Measurements from ENCODE around the gene BCL11B.

Gene BCL11B

GRCh38 chr14:99177046-99177655 is 94.8 kb downstream of the BCL11B start:
- DNase-seq, result no peak

GRCh38 chr14:99176156-99176945 is 95.6 kb downstream of the BCL11B start:
- no peak for DNase-seq

GRCh38 chr14:99175331-99176155 is 96.5 kb downstream of the BCL11B start:
- DNase-seq, result no peak

GRCh38 chr14:99174770-99175319 is 97.2 kb downstream of the BCL11B start:
- no peak for DNase-seq

DNA sequence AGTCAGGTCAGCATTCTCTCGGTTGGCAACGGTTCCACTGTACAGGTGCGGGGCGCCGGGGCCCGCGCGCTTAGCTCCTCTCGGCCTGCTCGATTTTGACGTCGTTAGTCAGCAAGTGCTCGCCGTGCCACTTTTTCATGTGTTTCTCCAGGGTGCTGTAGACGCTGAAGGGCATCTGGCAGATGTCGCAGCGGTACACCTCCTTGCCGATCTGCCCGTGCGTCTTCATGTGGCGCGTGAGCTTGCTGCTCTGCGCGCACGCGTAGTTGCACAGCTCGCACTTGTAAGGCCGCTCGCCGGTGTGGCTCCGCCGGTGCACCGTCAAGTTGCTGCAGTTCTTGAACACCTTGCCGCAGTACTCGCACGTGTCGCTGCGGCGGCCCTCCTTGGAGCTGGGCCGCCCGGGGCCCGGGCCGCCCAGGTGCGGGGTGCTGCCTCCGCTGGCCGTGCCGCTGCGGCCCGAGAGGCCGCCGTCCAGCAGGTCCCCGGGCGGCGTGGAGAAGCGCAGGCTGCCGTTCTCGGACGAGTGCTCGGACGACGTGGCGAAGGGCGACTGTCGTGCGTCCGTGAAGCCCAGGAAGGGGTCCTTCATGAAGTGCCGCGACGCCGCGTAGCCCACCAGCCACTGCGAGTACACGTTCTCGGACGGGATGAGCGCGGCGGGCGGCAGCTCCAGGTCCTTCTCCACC is 97.8 kb downstream of the BCL11B start:
- DNase-seq, result no peak

DNA sequence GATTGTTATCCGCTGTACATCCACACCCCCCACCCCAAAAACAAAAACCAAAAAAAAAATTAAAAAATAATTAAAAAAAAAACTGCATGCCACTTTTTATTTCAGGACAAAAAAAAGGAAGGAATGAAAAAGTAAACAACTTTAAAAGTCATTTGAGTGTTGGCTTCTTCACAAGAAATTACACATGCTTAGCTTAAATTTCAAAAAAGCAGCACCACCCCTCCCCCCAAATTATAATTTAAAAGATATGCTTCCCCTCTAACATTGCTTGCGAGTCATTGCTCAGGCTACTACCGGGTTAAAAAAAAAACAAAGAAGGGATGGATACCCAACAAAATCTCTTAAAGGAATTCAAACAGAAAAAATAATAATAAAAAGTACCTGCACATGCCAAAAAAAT is 98.5 kb downstream of the BCL11B start:
- DNase-seq, result no peak

DNA sequence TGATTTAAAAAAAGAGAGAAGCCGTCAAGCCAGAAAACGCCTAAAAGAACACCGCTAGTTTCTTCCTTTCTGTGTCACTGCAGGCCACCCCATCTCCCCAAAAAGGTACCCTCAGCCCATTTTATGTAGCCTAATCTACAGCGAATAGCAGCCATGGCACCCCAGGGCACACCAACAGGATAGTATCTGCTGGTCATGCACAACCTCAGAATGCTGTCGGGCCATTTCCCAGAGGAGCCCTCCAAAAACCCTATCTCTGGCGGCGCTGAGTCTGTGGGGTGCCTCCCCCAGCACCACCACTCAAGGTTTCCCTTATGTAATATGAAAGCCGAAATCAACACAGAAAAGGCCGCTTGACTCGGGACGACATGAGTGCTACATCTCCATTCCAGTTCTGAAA is 98.9 kb downstream of the BCL11B start:
- DNase-seq, result no peak

GRCh38 chr14:99171396-99171795 is 100.6 kb downstream of the BCL11B start:
- DNase-seq, result no peak

DNA sequence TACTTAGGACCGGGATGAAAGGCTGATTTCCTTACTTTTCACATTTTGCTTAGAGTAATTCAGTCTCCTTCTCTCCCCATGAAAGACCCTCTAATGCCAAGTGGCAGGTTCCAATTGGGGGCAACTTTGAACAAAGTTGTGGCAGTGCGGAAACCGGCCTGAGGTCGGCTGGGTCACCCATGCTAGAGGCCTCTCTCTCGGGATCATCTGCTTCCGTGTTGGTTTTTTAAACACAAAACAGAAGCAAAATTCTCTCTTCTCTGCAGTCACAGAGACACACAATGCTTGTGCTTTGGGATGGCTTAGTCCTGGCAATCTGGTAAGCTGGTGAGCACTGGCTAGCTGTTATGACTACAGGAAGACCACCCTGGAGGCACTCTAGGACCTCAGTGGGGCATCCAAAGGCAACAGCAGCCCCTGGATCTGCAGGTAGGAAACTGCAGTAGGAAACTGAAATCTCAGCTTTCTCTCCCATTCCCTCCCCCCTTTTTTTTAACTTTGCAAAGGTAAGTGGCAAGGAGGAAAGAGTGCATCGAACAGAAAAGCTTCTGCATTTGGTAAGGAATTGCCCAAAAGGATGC is 102.1 kb downstream of the BCL11B start:
- no peak for DNase-seq

GRCh38 chr14:99168330-99168729 is 103.7 kb downstream of the BCL11B start:
- no peak for DNase-seq

DNA sequence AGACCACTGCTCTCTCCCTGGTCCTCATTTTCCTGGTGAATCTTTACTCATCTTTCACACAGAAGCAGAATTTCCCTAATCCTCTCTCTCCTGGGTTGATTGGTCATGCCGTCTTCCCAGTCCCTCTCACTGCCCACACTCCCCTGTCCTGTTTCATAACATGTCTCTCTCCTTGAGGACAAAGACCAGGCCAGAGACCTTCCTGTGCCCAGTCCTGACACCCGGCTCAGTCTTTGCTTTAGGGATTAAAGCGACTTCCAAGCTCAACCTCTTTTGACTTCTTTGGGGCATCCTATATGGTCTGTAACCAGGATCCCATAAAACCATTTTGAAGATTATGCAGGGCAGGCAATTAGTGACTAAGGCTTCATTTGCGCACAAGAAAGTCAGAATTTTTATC is 105.5 kb downstream of the BCL11B start:
- DNase-seq, result no peak

DNA sequence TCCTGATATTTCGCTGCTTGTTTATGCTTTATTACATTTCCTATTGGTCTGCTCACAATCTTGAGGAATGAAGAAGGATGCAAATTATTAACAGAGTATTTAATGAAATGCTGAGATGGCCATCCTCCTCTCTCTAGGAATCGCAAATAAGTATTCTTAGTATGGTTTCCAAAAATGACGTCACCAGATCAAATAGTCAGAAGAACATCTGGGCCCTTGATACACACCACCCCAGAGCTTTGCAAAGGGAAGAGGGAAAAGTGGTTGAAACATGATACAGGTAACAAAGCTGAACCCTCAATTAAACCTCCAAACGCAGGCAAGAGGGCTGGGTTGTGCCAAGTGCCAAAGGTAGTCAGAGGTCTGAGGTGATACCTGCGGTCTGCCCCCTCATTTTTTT is 107.3 kb downstream of the BCL11B start:
- no peak for DNase-seq

- no peak for DNase-seq
Observed at GRCh38 chr14:99163446-99163845, 108.6 kb downstream of the BCL11B start.

DNA sequence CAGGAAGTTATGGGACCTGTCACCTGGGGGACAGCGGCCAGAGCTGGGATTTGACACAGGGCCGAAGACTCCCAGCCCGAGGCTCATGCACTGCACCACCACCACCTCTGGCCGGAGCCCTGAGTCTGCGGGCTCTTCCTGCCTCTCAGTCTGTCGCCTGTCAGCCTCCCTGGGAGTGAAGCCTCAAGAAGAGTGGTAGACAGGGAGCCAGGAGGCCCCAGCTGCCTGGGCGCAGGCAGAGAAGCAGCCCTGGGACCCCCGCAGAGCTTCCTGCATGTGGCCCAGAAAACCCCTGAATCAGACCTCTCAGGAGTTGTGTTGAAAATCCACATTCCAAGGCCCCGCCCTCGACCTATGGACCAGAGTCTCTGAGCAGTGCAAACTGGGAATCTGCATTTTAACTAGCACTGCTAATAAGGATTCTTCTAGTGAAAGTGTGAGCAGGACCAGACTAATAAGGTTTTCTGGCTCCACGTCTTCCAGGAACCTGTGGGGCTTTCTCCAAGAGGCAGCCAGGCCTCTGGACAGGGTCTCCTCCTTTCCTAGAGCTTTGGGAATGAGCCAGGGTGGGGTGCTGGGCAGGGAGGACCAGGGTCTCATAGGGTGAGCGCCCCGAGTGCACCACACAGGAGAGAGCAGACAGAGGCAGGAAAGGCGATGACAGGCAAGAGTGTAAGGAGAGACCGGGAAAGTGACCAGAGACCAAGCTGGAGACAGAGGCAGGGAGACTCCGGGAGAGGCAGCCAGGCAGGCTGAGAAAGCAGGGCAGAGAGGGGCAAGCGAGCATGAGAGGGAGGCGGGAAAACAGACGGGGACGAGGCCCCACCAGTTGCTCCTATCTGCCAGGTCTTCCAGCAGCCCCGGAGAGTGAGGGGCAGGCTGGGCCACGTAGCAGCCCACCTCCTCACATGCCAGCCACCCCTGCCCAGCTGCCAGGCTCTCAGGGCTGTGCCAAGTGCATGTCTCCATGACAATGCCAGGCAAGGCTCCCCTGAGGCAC is 112.4 kb downstream of the BCL11B start:
- no peak for DNase-seq

DNA sequence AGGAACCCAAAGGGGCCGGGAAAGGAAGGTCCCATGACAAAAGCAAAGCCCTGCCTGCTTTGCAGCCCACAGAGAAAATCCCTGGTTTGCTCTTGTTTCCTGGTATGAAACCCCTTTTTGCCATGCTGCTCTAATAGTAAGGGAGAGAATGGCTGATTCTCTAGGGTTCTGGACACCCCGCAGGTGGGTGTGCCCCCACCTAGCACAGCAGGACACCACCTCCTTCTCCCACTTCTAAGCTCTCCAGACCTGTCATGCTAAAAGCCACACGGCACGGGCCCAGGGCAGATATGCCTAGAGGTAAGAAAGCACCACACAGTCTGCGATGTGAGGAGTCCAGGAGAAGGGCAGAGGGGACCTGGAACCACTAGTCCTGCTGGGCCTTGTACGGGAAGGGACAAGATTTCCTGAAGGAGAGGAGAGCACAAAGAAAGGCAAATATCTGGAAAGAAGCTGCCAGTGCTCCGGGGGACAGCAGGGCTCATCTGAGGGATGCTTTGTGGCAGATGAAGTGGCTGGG is 113.3 kb downstream of the BCL11B start:
- DNase-seq, result no peak

- peak in 1 of 2 experiments; percentile 26 for DNase-seq
Observed at GRCh38 chr14:99158150-99158549, 113.8 kb downstream of the BCL11B start.

GRCh38 chr14:99157676-99158075 is 114.3 kb downstream of the BCL11B start:
- no peak for DNase-seq

DNA sequence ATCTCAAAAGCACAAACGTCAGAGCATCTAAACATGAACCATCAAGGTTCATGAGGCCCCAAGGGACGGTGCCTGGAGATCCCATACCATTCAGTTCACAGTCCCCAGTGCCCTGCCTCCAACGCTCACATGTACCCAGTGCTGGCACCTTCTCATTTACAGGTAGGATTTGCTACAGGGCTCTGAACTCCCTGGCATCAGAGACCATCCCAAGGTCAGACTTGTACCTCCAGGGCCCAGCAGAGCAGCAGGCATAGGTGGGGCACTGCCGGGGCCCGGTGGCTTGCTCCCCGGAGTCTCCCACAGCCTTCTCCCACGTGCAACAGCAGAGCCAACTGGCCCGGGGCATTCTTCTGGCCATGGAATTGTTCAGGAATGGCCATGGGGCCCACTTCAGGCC is 114.8 kb downstream of the BCL11B start:
- DNase-seq, result no peak

GRCh38 chr14:99156814-99157213 is 115.2 kb downstream of the BCL11B start:
- DNase-seq, result no peak

- no peak for DNase-seq
Observed at GRCh38 chr14:99156090-99156425, 115.9 kb downstream of the BCL11B start.
